Daoy (cell line): ENCODE data around the gene ARMH2. TPM values are rescaled to one million over a fixed set of nuclear protein-coding genes. Genes with fewer than 3 reads are reported as not detected.
A peak's percentile ranks its signal among the peaks of the same experiment; 100 is the strongest.
"Not testable (repeated sequence)": the region's sequence is repeated elsewhere in the genome, so short reads cannot be mapped to it uniquely, and the experiment has no call there.

Experiments
- DNase-seq: peaks from one replicate; pipeline ENCODE4 v3.0.0-alpha.2; 2015; ENCODE audit warnings: low read depth
- total RNA-seq: library from RNA; depleted of rRNA; stranded (reverse); fragments of >200 nt; shearing (Covaris generic); gene quantifications from 2 replicates; pipeline ENCODE4 v1.2.3, GENCODE V29; 2014

The ARMH2 gene
- total RNA-seq, 1 experiment from 2014 or later = not detected

DNA sequence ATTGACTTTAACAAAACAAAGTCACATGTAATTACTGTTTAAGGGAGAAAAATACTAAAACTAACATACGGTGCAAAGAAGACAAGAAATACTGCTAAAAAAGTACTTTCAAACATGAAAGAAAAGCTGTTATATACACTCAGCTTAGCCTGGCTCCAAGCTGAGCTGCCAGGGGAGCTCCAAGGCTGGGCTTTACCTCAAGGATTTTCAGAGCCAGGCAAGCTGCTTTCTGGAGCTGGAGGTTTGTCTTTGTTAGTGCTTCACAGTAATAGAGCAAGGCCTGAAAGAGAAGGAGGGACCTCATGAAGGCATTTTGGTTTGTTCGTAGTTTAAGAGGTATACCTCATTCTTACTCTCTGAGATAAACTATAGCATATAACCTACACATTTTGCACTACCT, 19.6 kb upstream of the ARMH2 start:
- no peak for DNase-seq

DNA sequence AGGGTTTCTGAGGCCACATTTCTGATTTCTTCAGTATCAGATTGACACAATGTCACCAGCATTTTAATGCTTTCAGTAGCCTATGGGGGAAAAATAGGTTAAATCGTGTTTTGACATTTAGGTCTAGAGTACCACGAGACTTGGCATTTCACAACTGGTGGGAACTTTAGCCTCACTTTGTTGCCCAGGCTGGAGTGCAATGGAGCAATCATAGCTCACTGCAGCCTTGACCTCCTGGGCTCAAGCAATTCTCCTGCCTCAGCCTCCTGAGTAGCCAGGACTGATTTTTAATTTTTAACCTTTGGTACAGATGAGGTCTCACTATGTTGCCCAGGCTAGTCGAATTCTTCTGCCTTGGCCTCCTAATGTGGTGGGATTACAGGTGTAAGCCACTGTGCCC, 11.0 kb upstream of the ARMH2 start:
- no peak for DNase-seq

- DNase-seq = no peak
These were observed 8.9 kb upstream of the ARMH2 start for GRCh38 chr6:24807584-24807983.

DNA sequence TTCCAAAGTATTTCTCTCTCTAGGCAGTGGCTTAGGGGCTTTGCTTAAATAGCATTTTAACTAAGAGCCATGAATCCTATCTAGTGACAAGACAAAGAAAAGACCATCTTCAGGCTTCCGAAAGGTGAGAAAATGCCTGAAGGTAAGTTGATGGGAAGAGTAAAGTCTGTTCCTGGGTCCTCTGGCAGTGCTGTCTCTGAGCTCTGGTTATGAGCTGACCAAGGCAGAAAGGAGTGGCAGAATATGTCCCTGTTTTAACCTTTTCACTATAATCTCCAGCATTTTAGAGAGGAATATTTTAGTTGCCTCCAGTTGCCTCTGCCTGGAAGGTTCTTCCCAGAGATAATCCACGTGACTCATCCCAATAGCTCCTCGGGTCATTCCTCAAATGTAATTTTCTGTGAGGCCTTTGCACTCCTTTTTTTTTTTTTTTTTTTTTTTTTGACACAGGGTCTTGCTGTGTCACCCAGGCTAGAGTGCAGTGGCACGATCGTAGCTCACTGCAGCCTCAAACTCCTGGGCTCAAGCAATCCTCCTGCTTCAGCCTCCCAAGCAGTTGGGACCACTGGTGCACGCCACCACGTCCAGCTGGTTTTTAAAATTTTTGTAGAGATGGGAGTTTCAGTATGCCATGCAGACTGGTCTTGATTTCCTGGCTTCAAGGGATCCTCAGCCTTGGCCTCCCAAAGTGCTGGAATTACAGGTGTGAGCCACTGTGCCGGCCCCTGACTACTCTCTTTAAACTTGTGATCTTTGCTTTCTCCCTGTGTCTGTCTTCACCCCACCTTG, 3.7 kb upstream of the ARMH2 start:
- no peak for DNase-seq

GRCh38 chr6:24799541-24799915, 811 bp upstream of the ARMH2 start:
- no peak for DNase-seq

GRCh38 chr6:24797596-24798216, 1.0 kb downstream of the ARMH2 start:
- DNase-seq = no peak

DNA sequence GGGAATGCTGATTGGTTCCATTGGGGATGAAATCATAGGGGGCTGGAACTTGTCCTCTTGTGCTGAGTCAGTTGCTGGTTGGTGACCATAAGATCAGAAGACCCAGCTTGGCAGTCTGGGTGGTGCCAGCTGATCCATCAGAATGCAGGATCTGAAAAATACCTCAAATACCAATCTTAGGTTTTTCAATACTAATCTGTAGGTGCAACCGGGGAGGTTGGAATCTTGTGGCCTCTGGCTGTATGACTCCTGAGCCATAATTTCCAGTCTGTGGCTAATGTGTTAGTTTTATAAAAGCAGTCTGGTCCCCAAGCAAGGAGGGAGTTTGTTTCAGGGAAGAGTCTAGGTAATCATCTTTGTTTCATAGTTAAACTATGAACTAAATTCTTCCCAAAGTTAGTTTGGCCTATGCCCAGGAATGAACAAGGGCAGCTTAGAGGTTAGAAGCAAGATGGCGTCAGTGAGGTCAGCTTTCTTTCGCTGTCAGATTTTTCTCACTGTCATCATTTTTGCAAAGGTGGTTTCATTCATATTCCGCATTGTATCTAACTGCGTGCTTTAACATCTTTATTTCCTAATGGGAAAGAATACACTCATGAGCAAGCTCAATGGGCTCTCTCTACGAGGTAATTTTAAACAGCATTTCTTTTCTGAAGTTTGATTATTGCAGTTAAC, 2.0 kb downstream of the ARMH2 start:
- no peak for DNase-seq

DNA sequence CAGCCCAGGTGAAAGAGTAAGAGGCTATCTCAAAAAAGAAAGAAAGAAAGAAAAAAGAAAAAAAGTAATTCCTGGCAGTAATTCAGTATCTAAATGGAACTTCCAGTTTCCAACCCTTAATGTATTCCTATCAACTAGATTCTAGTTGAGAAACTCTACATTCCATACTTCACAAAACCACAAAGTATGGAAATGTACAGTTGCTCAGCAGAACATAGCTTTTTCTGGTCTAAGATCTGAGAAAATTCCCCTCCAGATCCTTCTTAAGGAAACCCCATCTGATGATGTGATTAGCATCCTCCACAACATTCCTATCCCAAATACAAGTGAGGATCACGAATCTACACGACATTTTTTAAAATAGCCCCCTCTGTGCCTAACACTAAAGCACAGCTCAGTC, 3.6 kb downstream of the ARMH2 start:
- DNase-seq = no peak

GRCh38 chr6:24788031-24788665, 10.6 kb downstream of the ARMH2 start:
- DNase-seq = no peak

GRCh38 chr6:24780206-24780605, 18.5 kb downstream of the ARMH2 start:
- DNase-seq = no peak

GRCh38 chr6:24779416-24780016, 19.2 kb downstream of the ARMH2 start:
- no peak for DNase-seq

DNA sequence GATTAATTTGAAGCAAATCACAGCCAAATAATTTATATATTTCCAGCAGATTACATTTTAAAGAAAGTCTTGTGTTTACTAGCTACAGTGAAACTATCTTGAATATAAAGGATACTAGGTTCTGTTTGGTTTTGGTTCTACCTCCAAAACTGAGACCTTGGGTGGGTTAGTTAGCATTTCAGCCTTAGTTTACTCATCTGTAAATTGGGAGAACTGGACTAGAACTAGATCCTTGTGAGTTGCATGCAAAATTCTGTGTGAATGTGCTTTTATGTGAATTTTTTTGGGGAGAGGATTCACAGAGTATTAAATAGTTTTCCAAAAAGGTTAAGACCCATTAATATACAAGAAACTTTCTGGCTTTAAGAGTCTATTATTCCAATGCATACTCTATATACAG, 19.8 kb downstream of the ARMH2 start:
- no peak for DNase-seq

GRCh38 chr6:24778121-24778520, 20.6 kb downstream of the ARMH2 start:
- no peak for DNase-seq

DNA sequence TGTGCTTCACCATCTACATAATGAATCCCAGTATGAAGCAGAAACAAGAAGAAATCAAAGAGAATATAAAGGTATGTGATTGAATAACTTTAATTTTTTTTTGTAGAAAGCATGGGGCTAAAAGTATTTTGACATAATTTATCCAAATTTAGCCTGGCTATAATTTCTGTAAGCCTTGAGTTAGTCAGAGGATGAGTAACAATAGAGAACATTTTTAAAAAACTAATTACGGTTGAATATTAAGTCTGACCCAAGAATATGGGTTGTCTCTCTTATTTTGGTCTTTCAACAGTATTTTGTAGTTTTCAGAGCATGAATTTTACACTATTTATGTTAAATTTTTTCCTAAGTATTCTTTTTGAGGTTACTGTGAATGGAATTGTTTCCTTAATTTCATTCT, 21.5 kb downstream of the ARMH2 start:
- no peak for DNase-seq

- DNase-seq = peak; percentile 43
These were observed 23.1 kb downstream of the ARMH2 start for GRCh38 chr6:24775520-24776058.

- peak; percentile 99 for DNase-seq
These were observed 23.8 kb downstream of the ARMH2 start, which contains the start of gene GMNN for GRCh38 chr6:24774696-24775519. TSS of gene GMNN (plus strand) at chr6:24774937. CDS start at chr6:24777247, 2,310 bp downstream.

- peak; percentile 28 for DNase-seq
These were observed 30.4 kb downstream of the ARMH2 start for GRCh38 chr6:24768361-24768760.

DNA sequence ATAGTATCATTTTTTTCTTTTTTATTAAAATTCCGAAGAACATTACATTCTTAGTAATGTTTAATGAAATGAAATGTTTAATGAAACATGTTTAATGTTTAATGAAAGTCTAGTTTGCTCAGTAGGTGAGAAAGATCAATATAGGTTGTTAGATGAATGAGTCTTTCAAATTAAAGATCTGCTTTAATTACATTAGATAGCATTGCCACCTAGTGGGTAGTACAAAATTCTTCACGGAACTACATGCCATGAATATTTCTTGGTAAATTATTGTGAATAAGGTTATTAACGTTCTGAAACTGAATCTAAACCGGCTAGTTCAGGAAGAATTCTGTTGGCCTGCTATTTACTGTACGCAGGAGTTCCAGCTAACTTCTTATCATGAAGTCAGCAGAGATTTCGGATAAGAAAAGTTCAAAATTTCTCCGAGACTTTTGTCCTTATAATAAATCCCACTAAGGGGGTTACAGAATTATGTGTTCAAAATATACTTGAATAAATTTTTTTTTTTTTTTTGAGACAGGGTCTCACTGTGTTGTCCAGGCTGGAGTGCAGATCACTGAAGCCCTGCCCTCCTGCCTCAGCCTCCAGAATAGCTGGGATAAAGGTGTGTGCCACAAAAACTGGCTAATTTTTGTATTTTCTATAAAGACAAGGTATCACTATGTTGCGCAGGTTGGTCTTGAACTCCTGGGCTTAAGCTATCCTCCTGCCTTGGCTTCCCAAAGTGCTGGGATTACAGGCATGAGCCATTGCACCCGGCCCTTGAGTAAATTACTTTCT, 31.8 kb downstream of the ARMH2 start:
- no peak for DNase-seq

DNA sequence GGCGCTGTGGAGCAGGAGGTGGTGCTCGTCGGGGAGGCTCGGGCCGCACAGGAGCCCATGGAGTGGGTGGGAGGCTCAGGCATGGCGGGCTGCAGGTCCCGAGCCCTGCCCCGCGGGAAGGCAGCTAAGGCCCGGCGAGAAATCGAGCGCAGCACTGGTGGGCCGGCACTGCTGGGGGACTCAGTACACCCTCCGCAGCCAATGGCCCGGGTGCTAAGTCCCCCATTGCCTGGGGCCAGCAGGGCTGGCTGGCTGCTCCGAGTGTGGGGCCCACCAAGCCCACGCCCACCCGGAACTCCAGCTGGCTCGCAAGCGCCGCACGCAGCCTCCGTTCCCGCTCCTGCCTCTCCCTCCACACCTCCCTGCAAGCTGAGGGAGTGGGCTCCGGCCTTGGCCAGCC, 32.7 kb downstream of the ARMH2 start:
- DNase-seq = not testable (repeated sequence)
